HEK293T (cell line): Measurements from ENCODE around the gene ACAN.

Experiments used
- ARNT ChIP-seq: fragments of 450-650 bp; IDR thresholded peaks from 2 replicates; pipeline ENCODE4 v1.6.1; 2017; ENCODE audit warnings: mild to moderate bottlenecking
- BHLHE40 ChIP-seq: fragments of 450-650 bp; IDR thresholded peaks from 2 replicates; pipeline ENCODE4 v1.6.1; 2016; ENCODE audit warnings: mild to moderate bottlenecking, moderate library complexity, borderline replicate concordance
- CTBP1 ChIP-seq: fragments of 450-650 bp; IDR thresholded peaks from 2 replicates; pipeline ENCODE4 v1.6.1; 2016; ENCODE audit warnings: borderline replicate concordance
- ELF4 ChIP-seq: fragments of 450-650 bp; IDR thresholded peaks from 2 replicates; pipeline ENCODE4 v1.6.1; 2017; ENCODE audit warnings: antibody characterized with exemption
- FOXA1 ChIP-seq: fragments of 450-650 bp; IDR thresholded peaks from 2 replicates; pipeline ENCODE4 v1.6.1; 2016; ENCODE audit warnings: mild to moderate bottlenecking
- FOXM1 ChIP-seq: fragments of 450-650 bp; IDR thresholded peaks from 2 replicates; pipeline ENCODE4 v1.6.1; 2017; ENCODE audit warnings: mild to moderate bottlenecking, borderline replicate concordance
- HDGF ChIP-seq: fragments of 450-650 bp; IDR thresholded peaks from 2 replicates; pipeline ENCODE4 v1.6.1; 2017; ENCODE audit warnings: antibody characterized with exemption, borderline replicate concordance
- LEF1 ChIP-seq: fragments of 450-650 bp; IDR thresholded peaks from 2 replicates; pipeline ENCODE4 v1.6.1; 2017; ENCODE audit warnings: mild to moderate bottlenecking, borderline replicate concordance
- NFRKB ChIP-seq: fragments of 450-650 bp; IDR thresholded peaks from 2 replicates; pipeline ENCODE4 v1.6.1; 2016; ENCODE audit warnings: mild to moderate bottlenecking, moderate library complexity
- PKNOX1 ChIP-seq: fragments of 450-650 bp; IDR thresholded peaks from 2 replicates; pipeline ENCODE4 v1.6.1; 2016
- SP1 ChIP-seq: fragments of 450-650 bp; IDR thresholded peaks from 2 replicates; pipeline ENCODE4 v1.6.1; 2017
- SUZ12 ChIP-seq: fragments of 450-650 bp; IDR thresholded peaks from 2 replicates; pipeline ENCODE4 v1.6.1; 2016; ENCODE audit warnings: mild to moderate bottlenecking
- TARDBP ChIP-seq: fragments of 450-650 bp; IDR thresholded peaks from 2 replicates; pipeline ENCODE4 v1.6.1; 2016

- no peak for TF ChIP-seq TARDBP
- no peak for TF ChIP-seq FOXA1
- no peak for TF ChIP-seq ELF4
- TF ChIP-seq HDGF = no peak
- TF ChIP-seq SUZ12 = no peak
- no peak for TF ChIP-seq PKNOX1
- no peak for TF ChIP-seq SP1
- TF ChIP-seq CTBP1 = no peak
- TF ChIP-seq NFRKB = no peak
- no peak for TF ChIP-seq ARNT
- no peak for TF ChIP-seq BHLHE40
- TF ChIP-seq FOXM1 = no peak
- no peak for TF ChIP-seq LEF1
Measured at GRCh38 chr15:88894819-88895767, 91.9 kb downstream of the ACAN start, which contains the start of gene HAPLN3.
